Measurements from ENCODE around the gene CADM1.
A peak's percentile ranks its signal among the peaks of the same experiment; 100 is the strongest.

The CADM1 gene

DNA sequence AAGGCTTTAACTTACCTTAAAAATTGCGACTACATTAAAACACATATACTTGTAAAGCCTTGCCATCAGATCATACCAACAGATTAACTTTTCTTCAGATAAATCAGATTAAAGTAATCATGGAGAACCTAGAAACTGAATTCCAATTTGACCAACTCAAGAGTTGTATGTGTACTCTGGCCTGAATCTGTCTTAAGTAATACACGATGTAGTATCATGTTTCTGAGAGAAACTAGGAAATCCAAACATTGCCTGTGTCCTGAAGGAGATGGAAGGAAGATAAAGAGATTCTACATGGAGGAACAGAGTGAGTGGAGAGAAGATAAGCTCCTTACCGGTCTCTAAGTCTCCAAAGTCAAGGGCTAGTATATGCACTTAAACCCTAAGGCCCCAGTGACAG, 162.1 kb downstream of the CADM1 start:
- H3K27ac Mint-ChIP-seq = no peak overlapping the region
- H3K4me3 Mint-ChIP-seq = no peak overlapping the region
- no peaks in the 10 kb centered on the region for H3K9me3 Mint-ChIP-seq
- DNase-seq (no peak), ATAC-seq (replicated peaks) (no peak)
- no peaks in the 10 kb centered on the region for H3K36me3 Mint-ChIP-seq
- peaks cover 0 to 9% of the 10 kb centered on the region in 2 donors for H3K27me3 Mint-ChIP-seq
- no peaks in the 10 kb centered on the region for H3K4me1 Mint-ChIP-seq

DNA sequence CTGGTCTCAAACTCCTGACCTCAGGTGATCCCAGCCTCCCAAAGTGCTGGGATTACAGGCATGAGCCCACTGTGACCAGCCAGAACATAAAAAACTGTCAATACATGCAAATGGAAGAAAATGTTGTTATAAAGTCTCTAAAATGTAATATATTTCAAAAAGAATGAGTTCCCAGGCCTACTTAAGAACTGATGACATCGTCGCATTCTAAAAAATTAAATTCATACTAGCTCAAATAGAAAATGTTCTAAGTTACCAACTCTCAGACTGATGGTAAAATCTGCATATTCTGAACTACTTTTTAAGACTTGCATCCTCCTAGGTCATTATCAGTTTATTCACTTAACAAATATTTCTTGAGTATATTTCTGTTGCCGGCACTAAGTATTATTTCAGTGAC, 163.3 kb downstream of the CADM1 start:
- Mint-ChIP-seq H3K27me3 (peaks cover 0 to 9% of the 10 kb centered on the region in 2 donors), H3K4me1 (no peaks in the 10 kb centered on the region), H3K36me3 (no peaks in the 10 kb centered on the region), H3K9me3 (no peaks in the 10 kb centered on the region), H3K27ac (no peak overlapping the region), H3K4me3 (no peak overlapping the region)
- no peak for DNase-seq
- no peak for ATAC-seq (replicated peaks)

GRCh38 chr11:115338476-115338875, 165.7 kb downstream of the CADM1 start:
- Mint-ChIP-seq H3K27ac (no peak overlapping the region), H3K4me1 (no peaks in the 10 kb centered on the region), H3K36me3 (no peaks in the 10 kb centered on the region), H3K4me3 (no peak overlapping the region), H3K27me3 (no peaks in the 10 kb centered on the region), H3K9me3 (no peaks in the 10 kb centered on the region)
- DNase-seq = no peak
- ATAC-seq (replicated peaks) = no peak

GRCh38 chr11:115334932-115335788, 169.1 kb downstream of the CADM1 start:
- DNase-seq (no peak), ATAC-seq (replicated peaks) (no peak)
- Mint-ChIP-seq H3K9me3 (no peaks in the 10 kb centered on the region), H3K27ac (no peak overlapping the region), H3K36me3 (no peaks in the 10 kb centered on the region), H3K4me1 (no peaks in the 10 kb centered on the region), H3K4me3 (no peak overlapping the region), H3K27me3 (no peaks in the 10 kb centered on the region)

DNA sequence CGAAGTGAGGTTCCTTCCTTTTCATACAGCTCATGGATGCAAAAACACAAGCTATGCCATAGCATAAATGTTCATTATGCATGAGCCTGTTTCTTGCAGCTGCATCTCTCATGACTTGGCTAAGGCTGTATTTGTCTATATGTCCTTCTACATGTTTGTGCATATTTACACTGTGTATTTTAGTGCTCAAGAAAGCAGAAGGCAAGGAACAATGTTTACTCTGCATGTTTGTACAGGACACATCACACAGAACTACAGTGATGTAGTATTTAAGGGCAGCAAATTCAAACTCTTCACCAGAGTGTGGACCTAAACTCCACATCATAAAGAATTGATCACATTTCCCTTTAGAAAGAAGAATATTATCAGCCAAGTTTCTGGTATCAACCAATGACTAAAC, 170.3 kb downstream of the CADM1 start:
- DNase-seq = no peak
- no peak overlapping the region for H3K27ac Mint-ChIP-seq
- ATAC-seq (replicated peaks) = no peak
- no peaks in the 10 kb centered on the region for H3K9me3 Mint-ChIP-seq
- no peaks in the 10 kb centered on the region for H3K4me1 Mint-ChIP-seq
- H3K36me3 Mint-ChIP-seq = no peaks in the 10 kb centered on the region
- no peaks in the 10 kb centered on the region for H3K27me3 Mint-ChIP-seq
- no peak overlapping the region for H3K4me3 Mint-ChIP-seq

- Mint-ChIP-seq H3K4me1 (no peaks in the 10 kb centered on the region), H3K4me3 (no peak overlapping the region), H3K27me3 (no peaks in the 10 kb centered on the region), H3K9me3 (no peaks in the 10 kb centered on the region), H3K27ac (no peak overlapping the region), H3K36me3 (no peaks in the 10 kb centered on the region)
- ATAC-seq (replicated peaks) (no peak), DNase-seq (no peak)
Observed at GRCh38 chr11:115333121-115333520, 171.1 kb downstream of the CADM1 start.

DNA sequence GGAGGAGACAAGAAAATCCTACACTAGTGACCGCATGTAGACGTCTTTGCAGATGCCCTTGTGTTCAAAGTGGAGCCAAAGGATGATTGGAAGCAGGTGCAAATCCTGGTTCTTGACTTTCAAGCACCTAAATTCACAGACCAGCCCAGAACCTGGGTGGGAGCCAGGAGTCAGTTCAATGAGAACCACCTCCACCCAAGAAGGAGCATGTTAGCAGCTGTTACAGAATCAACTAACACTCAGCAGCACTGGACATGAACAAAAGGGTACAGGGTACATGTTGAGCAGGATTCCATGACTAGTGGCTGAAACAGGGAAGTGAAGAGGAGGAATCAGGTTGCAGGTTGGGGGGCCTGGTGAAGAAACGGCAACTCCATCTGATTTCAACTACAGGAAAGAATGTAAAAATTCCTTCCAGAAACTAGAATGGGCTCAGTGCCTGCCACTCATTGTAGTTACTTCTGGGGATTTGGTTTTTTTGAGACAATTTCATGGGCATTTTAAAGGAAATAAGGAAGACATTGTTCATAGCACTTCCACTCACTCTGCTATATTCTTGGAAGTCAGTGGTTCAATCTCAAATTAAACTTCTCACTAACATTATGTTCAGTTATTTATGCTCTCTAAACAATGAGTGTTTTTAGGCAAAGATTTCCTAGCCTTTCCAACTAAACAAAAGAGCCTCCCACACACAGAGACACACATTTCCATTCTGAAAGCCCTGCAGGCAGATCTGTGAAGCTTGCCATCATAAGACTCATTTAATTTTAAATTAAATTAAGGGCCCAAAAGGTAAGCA, 173.3 kb downstream of the CADM1 start:
- Mint-ChIP-seq H3K9me3 (no peaks in the 10 kb centered on the region), H3K4me1 (no peaks in the 10 kb centered on the region), H3K4me3 (no peak overlapping the region), H3K27me3 (no peaks in the 10 kb centered on the region), H3K36me3 (no peaks in the 10 kb centered on the region), H3K27ac (no peak overlapping the region)
- no peak for DNase-seq
- no peak for ATAC-seq (replicated peaks)

- no peak overlapping the region for H3K4me3 Mint-ChIP-seq
- H3K9me3 Mint-ChIP-seq = no peaks in the 10 kb centered on the region
- peaks cover 0 to 1% of the 10 kb centered on the region in 2 donors for H3K4me1 Mint-ChIP-seq
- DNase-seq (no peak), ATAC-seq (replicated peaks) (no peak)
- H3K36me3 Mint-ChIP-seq = no peaks in the 10 kb centered on the region
- peaks cover 0 to 5% of the 10 kb centered on the region in 2 donors for H3K27me3 Mint-ChIP-seq
- no peak overlapping the region for H3K27ac Mint-ChIP-seq
Observed at GRCh38 chr11:115326526-115326925, 177.7 kb downstream of the CADM1 start.

DNA sequence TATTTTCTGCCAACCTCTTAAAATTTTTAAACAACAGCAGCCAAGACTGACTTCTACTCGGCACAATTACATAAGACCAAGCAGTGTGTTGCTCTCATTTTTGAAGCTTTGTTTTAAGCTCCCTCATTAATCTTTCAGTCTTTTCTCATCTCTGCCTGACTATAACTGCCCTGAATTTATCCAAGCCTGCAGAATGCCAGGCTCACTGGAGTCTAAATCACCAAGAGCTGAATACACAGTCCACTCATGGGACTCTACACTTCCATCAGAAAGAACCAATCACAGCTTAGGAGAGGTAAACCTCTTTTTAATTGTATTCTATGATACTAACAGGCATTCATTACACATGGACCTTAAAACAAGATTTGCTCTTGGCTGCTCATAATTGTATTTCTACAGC, 178.7 kb downstream of the CADM1 start:
- Mint-ChIP-seq H3K4me3 (no peak overlapping the region), H3K27ac (no peak overlapping the region), H3K9me3 (no peaks in the 10 kb centered on the region), H3K27me3 (peaks cover 0 to 5% of the 10 kb centered on the region in 2 donors), H3K36me3 (no peaks in the 10 kb centered on the region), H3K4me1 (peaks cover 0 to 1% of the 10 kb centered on the region in 2 donors)
- ATAC-seq (replicated peaks) (no peak), DNase-seq (no peak)

GRCh38 chr11:115324581-115325432, 179.4 kb downstream of the CADM1 start:
- H3K9me3 Mint-ChIP-seq = no peaks in the 10 kb centered on the region
- peaks cover 0 to 1% of the 10 kb centered on the region in 2 donors for H3K4me1 Mint-ChIP-seq
- peaks cover 0 to 5% of the 10 kb centered on the region in 2 donors for H3K27me3 Mint-ChIP-seq
- ATAC-seq (replicated peaks) (peak; percentile 65 to 81), DNase-seq (no peak)
- no peak overlapping the region for H3K27ac Mint-ChIP-seq
- H3K4me3 Mint-ChIP-seq = no peak overlapping the region
- no peaks in the 10 kb centered on the region for H3K36me3 Mint-ChIP-seq

GRCh38 chr11:115322553-115323203, 181.5 kb downstream of the CADM1 start:
- Mint-ChIP-seq H3K4me1 (peaks cover 0 to 1% of the 10 kb centered on the region in 2 donors), H3K27ac (no peak overlapping the region), H3K27me3 (peaks cover 0 to 5% of the 10 kb centered on the region in 2 donors), H3K36me3 (no peaks in the 10 kb centered on the region), H3K4me3 (no peak overlapping the region), H3K9me3 (no peaks in the 10 kb centered on the region)
- no peak for DNase-seq
- ATAC-seq (replicated peaks) = no peak

- no peak overlapping the region for H3K27ac Mint-ChIP-seq
- no peak overlapping the region for H3K4me3 Mint-ChIP-seq
- no peak for DNase-seq
- no peaks in the 10 kb centered on the region for H3K36me3 Mint-ChIP-seq
- no peak for ATAC-seq (replicated peaks)
- no peaks in the 10 kb centered on the region for H3K9me3 Mint-ChIP-seq
- H3K4me1 Mint-ChIP-seq = peaks cover 0 to 1% of the 10 kb centered on the region in 2 donors
- H3K27me3 Mint-ChIP-seq = peaks cover 0 to 5% of the 10 kb centered on the region in 2 donors
Observed at GRCh38 chr11:115321605-115322289, 182.5 kb downstream of the CADM1 start.

Measured in stimulated activated naive B cell treated with anti-CD40 and anti-IgM and Interleukin-4, amounts not matched to agents 10 μg/mL and 1 μg/mL and 100 μg/mL, for 72 hours (primary cell).